ENCODE measurements around the gene RNASE1. TPM values are rescaled to one million over a fixed set of nuclear protein-coding genes. Genes with fewer than 3 reads are reported as not detected.

RNASE1 gene
- total and polyA plus RNA-seq, 2 donors (not counting 3 experiments of a cell fraction or from before 2014, with no cell fraction given): 182 to 909 TPM

DNA sequence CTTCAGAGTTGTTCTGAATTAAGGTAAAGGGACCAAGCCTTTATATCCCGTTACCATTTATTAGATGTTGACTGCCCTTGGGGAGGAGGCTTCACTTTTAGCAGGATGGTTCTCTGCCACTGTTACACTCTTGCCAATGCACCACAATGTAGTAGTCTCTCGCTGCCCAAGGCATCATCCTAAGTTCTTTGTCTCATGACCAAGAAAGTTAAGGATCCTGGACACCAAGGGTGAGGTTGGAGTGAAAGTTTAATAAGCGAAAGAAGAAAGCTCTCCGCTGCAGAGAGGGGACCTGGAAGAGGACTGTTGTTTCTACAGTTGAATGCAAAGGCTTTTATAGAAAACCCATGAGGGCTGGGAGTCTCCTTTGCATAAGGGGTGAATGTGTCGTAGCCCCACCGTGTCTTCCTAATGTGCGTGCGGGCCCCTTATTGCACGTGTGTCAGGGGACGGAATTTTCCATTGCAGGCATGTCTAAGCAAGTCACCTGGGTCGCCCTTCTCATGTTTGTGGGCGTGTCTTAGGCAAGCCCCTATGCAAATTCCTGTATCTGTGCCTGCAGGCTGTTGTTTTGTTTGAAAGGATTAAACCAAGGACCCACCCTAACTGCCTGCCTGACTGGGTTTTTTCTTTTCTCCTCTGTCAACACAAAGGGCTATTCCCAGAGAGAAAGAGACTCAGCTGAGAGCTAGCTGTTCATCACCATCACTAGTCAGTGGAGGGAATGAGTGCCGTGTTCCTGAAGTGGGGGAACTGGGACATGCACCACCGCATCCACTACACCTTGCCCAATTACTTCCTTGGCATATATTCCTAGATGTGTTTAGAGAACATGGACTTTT is 17.6 kb upstream of the RNASE1 start:
- no peak for FAIRE-seq
- Histone ChIP-seq H3K27ac (ENCODE audit: insufficient read depth, low read depth, low read length) (no peak overlapping the region), H3K79me2 (ENCODE audit: control insufficient read depth, insufficient read depth, low read length) (no peaks in the 10 kb centered on the region), H3K9me1 (replicated peaks; ENCODE audit: control insufficient read depth, extremely low read depth, insufficient read depth, low read length) (no peaks in the 10 kb centered on the region), H2AFZ (ENCODE audit: low read depth, low read length) (no peak overlapping the region), H3K4me2 (ENCODE audit: insufficient read depth, low read length) (no peak overlapping the region), H3K9me3 (replicated peaks; ENCODE audit: control insufficient read depth, insufficient read depth, low read length) (no peaks in the 10 kb centered on the region), H3K4me1 (ENCODE audit: control insufficient read depth, extremely low read depth, insufficient read depth, low read length) (no peaks in the 10 kb centered on the region), H3K9ac (replicated peaks; ENCODE audit: extremely low read depth, insufficient read depth, low read length) (no peak overlapping the region), H4K20me1 (replicated peaks; ENCODE audit: control insufficient read depth, extremely low read depth, insufficient read depth, low read length) (no peaks in the 10 kb centered on the region), H3K4me3 (replicated peaks in 1 of 3; ENCODE audit: insufficient read depth in 1 of 3, low read depth in 1 of 3, low read length in 3 of 3) (no peak overlapping the region), H3K27me3 (ENCODE audit: control insufficient read depth in 2 of 2, insufficient read depth in 2 of 2, low read length in 2 of 2) (peaks cover 4 to 5% of the 10 kb centered on the region in 2 experiments), H3K36me3 (ENCODE audit: control insufficient read depth in 2 of 2, extremely low read depth in 1 of 2, insufficient read depth in 2 of 2, low read length in 2 of 2) (no peaks in the 10 kb centered on the region)
- dilution Hi-C loops (cut with MboI; ENCODE audit: extremely low pct_ligation_motif_present, low sequenced_read_pairs): no loop called here
- TF ChIP-seq, protein P1, sequence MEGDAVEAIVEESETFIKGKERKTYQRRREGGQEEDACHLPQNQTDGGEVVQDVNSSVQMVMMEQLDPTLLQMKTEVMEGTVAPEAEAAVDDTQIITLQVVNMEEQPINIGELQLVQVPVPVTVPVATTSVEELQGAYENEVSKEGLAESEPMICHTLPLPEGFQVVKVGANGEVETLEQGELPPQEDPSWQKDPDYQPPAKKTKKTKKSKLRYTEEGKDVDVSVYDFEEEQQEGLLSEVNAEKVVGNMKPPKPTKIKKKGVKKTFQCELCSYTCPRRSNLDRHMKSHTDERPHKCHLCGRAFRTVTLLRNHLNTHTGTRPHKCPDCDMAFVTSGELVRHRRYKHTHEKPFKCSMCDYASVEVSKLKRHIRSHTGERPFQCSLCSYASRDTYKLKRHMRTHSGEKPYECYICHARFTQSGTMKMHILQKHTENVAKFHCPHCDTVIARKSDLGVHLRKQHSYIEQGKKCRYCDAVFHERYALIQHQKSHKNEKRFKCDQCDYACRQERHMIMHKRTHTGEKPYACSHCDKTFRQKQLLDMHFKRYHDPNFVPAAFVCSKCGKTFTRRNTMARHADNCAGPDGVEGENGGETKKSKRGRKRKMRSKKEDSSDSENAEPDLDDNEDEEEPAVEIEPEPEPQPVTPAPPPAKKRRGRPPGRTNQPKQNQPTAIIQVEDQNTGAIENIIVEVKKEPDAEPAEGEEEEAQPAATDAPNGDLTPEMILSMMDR (IDR thresholded peaks at IDR 0.05; ENCODE audit: extremely low read depth in 1 of 2, insufficient read depth in 1 of 2, low read depth in 1 of 2, low read length in 2 of 2): no peak
- TF ChIP-seq POLR2AphosphoS5 (IDR thresholded peaks at IDR 0.05; ENCODE audit: insufficient read depth, low read depth, low read length): no peak
- TF ChIP-seq GATA2 (IDR thresholded peaks at IDR 0.05; ENCODE audit: insufficient read depth, insufficient read length, low read depth, low read length): no peak
- no peak for TF ChIP-seq FOS (IDR thresholded peaks at IDR 0.05; ENCODE audit: borderline replicate concordance, insufficient read depth, low read length)
- TF ChIP-seq MYC (IDR thresholded peaks at IDR 0.05; ENCODE audit: low read depth, low read length): no peak
- TF ChIP-seq, protein P2, sequence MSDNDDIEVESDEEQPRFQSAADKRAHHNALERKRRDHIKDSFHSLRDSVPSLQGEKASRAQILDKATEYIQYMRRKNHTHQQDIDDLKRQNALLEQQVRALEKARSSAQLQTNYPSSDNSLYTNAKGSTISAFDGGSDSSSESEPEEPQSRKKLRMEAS (IDR thresholded peaks at IDR 0.05; ENCODE audit: insufficient read depth, insufficient read length): no peak
- CTCF ChIA-PET: interaction anchor here (1.0 to 2.1 kb wide), 3 partner anchors 16 to 37 kb away, joined by 3 to 7 read pairs (median 3); no protein-coding TSS in a partner anchor
- POLR2A ChIA-PET: no interaction called here
- no peak for DNase-seq (ENCODE audit: low read depth, low spot score)
- no TSS peak for BruUV-seq (replicated peaks)
- intact Hi-C loops (cut with micrococcal nuclease): no loop called here
